HG03575 (cell line): ENCODE data around the gene LRRC25.

Experiments
- ATAC-seq: cut with Tn5 transposase; IDR thresholded peaks from one replicate; pipeline ENCODE4 v1.9.1; 2021; ENCODE audit not compliant: unreplicated experiment, insufficient number of reproducible peaks, low FRiP score; ENCODE audit errors: extremely low read depth

The LRRC25 gene

DNA sequence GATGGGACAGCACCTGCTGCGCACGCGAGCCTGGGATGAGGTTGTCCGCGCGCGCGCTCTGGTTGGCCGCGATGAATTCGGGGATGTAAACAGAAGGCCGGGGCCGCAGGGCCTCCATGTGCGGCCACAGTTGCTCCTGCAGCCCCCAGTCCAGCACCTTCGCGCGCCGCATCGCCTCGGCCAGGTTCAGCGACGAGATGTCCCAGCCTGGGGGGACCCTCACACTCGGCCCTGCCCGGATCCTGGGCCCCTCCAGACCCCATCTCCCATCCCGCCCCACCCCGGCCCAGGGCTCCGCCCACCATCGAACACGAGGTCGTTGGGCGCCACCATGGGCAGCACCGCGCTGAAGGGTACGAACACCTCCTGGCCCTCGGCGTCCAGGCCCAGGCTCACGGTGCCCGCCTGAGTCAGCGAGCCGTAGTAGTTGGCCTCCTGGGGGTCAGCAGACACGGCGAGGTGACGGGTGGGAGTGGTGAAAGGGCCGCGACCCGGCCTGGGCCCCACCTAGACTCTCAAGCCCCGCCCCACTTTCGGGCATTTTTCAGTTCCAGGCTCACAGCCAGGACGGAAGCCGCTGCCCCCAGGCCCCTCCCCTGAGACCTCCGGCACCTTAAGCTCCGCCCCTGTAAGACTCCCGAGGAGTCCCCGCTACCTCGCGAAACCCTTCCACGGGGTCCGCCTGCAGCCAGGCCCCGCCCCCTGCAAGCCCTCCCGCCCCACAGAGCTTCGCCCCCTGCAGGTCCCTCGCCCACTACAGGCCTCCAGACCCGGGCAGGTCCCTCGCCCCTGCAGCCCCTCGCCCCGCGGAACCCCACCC lies 39.5 kb upstream of the LRRC25 start:
- ATAC-seq, result no peak

DNA sequence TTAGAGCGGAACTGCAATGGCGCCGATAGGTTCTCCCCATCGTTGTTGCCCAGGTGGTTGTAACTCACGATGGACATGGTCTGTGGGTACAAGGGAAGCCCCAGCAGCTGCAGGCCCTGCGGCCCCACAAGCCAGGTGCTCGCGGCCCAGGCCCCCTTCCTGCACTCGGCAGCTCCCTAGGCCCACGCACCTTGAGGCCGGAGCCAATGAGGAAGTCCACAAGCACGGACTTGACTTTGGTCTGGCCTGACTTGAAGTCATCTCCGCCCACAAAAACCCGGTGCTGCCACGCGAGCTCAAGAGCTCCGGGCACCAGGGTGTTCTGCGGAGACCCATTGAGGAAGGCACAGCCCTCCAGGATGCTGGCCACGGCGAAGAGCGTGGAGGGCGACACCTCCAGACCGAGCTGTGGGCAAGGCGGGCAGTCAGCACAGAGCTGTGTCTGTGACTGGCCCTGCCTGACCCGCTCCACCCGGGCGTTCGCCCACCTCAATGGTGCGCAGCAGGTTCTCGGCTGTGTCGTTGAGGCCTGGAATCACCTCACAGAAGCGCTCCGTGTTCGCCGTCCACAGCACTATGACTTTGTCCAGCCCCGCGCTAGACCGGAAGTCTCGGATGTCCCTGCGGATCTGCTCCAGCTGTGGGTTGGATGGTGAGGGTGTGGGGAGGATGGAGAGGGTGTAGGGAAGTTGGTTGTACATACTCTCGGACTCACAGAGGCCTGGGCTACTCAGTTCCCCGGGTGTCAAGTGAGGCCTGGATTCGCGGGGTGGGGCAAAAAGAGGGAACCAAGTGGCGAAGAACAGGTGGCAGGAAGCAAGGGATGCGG lies 38.6 kb upstream of the LRRC25 start:
- no peak for ATAC-seq

DNA sequence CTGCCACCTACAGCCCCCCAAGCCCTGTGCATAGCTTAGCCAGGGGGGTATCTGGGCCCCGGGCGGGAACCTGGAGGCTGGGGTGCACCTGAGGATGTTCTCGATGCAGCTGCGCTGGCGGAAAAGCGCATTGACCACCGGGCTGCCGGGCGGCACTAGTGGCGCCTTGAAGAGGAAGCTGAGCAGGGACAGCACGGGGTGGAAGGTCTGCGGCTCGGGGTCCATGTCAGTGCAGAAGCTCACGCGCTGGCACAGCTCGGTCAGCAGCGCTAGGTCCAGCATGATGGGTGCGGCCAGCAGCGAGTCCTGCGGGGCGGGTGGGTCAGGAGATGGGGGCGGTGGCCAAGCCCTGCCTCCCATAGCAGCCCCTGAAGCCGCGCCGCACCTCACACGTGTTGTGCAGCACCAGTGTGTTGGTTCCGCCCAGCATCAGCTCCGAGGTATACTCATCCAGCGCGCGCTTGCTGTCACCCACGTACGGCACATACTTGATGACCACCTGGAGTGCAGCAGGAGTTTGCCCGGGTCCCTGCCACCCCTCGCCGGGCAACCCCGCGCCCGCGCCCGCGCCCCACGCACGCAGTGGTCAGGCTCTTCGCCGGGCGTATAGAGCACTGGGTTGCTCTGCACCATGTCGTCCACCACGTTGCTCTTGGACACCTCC lies 37.9 kb upstream of the LRRC25 start:
- ATAC-seq, result no peak

DNA sequence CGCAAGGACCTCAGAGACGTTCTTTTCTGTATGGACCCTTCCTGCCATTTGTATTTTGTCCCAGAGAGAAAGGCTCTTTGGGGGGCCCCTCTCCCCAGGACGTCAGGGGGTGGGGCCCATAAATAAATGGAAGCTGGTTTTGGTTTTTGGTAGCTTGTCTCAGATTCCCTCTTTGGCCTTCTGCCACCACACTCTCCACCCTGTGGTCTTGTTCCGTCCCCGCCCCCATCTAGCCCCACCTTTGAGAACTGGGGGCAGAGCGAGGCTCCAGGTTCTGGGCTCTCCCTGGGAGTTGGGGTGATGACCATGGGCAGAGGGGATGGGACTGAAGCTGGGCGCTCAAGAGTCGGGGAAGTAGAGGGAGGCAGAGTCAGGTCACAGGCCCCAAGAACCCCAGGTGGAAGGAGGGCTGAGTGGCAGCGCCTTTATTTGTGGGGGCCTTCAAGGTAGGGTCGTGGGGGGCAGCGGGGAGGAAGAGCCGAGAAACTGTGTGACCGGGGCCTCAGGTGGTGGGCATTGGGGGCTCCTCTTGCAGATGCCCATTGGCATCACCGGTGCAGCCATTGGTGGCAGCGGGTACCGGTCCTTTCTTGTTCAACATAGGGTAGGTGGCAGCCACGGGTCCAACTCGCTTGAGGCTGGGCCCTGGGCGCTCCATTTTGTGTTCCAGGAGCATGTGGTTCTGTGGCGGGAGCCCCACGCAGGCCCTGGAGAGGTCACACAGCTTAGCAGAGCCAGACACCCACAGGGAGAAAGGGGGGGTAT lies 37.2 kb upstream of the LRRC25 start:
- ATAC-seq, result no peak

DNA sequence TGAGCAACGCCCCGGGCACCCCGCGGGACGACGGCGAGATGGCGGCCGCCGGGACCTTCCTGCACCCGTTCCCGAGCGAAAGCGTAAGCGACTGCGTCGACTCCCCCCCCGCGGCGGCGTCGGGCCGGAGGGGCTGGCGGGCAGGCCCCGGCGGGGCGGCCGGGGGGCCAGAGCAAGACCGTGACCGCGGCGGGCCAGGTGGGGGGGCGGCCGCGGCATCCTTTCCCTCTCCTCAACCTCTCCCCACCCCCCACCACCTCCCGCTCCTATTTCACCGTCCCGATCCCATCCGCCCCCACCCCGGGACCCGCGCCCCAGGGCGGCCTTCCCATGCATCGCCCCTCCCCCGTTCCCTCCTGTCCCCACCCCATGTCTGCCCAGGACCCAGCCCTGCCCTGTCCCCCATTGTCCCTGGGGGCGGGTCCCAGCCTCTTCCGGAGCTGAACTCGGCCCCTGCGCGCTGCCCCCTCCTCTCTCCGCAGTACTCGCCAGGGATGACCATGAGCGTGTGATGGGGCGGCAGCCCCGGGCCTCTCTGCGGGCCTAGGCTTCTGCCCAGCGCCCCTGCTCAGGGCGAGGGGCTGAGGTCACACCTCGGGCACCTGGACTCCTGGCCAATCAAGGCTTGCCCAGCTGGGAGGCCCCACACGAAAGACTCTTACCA lies 36.4 kb upstream of the LRRC25 start:
- no peak for ATAC-seq

DNA sequence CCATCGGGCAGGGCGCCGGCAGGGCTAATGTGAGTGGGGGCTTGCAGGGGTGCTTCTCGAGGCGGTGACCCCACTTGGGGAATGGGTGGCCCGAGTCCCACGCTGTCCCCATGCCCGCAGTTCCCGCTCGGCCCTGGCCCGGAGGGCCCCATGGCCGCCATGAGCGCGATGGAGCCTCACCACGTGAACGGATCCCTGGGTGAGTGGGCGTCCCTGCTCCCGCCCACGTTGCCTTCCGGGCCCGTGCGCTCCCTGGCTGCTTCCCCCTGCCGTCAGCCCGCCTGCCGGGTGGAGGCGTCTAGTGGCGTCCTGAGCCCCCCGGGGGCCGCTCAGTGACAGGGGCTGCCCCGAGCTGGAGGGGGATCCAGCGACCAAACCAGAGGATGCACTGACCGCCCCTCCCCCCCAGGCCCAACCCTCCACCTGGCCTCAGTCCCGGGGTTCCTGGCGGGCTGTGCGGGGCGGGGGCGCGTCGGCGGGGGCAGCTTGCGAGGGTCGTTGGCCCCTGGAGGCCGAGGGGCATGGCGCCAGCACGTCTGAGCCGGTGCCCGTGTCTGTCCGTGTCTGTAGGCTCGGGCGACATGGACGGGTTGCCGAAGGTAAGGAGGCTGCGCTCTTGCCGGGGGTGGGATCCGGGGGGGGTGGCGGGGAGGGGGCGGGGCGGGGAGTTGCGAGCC lies 35.7 kb upstream of the LRRC25 start:
- ATAC-seq, result no peak

DNA sequence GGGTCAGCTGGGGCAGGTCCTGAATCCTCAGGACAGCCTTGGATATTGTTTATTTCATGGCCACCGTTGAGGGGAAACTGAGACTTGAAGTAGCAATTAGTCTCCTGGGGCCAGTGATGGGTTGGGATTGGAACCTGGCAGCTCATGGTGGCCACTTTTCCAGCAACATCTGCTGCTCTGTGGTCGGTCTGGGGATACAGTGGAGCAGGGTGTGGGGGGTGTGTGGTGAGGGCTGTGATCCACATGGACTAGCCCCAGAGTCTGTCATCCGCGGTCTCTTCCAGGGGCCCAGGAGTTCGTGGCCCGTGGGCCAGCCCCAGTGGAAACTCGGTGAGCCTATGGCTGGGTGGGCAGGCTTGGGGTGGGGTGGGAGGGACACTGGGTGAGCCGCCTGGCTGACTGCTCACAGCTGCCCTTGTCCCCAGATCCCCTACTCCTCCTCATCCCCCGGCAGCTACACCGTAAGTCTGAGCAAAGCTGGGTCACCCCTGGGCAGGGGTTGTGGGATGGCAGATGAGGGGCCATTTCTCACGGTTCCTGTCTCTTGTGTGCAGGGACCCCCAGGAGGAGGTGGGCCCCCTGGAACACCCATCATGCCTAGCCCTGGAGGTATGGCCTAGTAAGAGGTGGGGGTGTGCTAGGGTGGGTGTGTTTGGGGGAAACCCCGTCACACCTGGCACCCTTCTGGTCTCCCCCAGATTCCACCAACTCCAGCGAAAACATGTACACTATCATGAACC lies 35.0 kb upstream of the LRRC25 start:
- ATAC-seq, result no peak

DNA sequence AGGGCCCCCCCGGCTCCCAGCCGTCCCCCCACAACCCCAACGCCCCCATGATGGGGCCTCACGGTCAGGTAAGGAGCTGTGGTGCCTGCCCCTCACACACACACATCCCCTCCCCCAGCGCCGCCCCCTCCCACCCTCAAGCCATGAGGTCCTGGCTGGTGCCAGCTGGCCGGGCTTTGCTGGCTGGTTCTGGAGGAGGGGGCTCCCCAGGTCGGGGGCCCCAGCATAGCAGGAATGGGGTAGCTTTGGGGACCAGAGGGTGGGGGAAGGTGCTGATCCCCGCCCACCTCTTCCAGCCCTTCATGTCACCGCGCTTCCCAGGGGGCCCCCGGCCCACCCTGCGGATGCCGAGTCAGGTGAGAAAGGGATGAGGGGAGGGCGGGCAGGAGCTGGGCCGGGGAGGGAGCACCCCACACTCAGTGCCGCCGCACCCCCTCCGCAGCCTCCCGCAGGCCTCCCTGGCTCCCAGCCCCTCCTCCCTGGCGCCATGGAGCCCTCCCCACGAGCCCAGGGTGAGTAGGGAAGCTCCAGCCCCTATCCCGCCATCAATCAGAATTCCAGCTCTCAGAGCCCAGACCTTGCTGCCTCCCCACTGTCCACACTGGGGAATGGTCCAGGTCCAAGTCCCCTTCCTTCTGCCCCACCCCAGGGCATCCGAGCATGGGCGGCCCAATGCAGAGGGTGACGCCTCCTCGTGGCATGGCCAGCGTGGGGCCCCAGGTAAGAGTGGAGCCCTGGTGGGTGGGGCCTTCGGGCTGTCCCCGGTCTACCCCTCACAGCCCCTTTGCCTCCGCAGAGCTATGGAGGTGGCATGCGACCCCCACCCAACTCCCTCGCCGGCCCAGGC lies 34.2 kb upstream of the LRRC25 start:
- ATAC-seq, result no peak

DNA sequence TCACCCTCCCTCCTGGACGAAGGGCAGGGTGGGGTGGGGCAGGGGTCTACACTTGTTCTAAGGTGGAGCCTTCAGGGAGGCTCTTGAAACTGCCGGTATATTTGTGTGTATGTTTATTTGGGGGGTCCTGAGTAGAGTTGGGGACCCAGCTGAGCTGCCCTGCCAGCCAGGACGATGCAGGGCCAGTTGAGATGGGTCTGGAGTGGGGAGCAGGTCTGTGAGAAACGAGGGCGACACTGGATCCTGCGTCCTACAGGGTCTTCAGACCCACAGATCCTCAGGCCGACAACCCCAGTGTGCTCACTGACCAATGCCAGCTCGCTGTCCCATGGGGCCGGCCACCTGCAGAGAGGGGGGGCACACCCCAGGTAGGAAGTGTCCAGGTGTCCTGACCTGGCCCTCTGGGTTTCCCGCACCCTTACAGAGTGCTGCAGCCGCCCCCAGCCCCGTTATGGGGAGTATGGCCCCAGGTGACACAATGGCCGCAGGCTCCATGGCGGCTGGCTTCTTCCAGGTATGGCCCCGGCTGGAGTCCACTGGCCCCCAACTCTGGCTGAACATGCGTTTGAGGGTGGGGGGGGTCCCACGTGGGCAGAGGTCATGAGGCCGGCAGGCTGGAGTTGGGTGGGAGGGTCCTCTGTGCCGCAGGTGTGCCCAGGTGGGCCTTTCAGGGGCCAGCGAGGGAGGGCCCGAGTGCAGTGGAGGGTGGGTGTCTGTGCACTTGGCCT lies 33.2 kb upstream of the LRRC25 start:
- no peak for ATAC-seq

DNA sequence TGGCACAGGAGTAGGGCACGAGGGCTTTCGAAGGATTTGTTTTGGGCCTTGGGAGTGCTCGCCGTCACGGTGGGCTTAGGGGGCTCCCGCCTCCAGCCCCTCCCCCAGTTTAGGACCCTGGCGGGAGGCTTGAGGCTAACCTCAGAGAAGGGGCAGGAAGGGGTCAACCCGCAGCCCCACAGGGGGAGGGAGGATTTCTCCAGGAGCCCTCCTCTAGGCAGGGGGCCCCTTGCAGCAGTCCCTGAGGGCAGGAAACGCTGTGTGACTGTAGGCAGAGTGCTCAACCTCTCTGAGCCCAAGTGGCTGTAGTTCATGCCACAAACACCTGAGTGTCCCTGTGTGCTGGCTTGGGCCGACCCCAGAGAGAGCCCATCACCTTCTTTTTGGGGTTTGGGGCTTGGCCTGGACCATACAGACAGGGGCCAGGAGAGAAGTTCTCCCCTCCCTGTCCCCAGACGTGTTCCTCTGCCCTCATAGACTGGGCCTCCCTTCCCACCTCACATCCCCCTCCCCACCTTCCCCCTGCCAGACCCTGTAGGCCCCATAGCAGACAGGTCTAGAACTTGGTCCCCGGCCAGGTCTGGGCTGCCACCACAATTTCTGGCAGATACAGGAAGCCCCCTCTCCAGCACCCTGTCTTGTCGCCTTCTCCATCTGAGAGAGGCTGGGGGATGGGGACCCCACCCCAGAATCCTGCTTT lies 32.4 kb upstream of the LRRC25 start:
- no peak for ATAC-seq

DNA sequence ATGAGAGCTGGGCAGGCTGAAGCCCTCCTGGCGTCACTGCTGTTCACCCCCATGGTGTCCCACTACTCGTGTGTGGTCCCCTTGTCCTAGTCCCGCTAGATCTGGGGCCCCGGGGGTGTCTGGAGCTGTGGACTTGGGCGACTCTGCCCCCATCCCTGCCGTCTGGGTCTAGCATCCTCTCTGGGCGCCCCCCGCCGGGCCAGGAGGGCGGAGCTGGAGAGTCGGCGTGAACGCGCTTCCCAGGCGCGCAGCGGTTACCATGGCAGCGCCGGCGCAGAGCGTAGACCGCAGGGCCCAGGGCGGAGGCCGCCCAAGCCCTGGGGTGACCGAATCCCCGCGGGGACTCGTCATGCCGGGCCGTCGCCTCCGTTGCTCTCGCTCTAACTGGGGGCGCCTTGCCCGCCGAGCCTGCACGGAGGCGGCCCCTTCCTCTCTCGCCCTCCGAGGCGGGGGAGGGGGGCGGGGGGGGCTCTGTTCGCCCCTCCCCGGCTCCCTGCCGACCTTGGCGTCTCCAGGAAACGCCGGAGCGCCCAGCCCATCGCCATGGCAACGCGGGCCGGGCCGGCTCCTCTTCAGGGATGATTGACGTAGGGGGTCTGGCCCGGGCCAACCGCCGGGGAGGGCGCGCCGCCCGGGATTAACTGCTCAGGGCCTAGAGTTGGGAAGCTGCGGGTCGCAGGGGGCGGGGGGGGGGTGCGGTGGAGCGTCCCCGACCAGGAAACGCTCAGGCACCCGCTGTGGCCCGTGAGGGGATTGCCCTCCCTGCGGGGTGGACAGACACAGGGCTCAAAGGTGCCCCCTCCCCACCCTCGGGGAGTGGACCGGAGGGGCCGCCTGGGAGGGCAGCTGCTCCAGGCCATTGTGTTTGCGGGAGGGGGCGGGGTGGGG lies 31.6 kb upstream of the LRRC25 start:
- ATAC-seq, result no peak

DNA sequence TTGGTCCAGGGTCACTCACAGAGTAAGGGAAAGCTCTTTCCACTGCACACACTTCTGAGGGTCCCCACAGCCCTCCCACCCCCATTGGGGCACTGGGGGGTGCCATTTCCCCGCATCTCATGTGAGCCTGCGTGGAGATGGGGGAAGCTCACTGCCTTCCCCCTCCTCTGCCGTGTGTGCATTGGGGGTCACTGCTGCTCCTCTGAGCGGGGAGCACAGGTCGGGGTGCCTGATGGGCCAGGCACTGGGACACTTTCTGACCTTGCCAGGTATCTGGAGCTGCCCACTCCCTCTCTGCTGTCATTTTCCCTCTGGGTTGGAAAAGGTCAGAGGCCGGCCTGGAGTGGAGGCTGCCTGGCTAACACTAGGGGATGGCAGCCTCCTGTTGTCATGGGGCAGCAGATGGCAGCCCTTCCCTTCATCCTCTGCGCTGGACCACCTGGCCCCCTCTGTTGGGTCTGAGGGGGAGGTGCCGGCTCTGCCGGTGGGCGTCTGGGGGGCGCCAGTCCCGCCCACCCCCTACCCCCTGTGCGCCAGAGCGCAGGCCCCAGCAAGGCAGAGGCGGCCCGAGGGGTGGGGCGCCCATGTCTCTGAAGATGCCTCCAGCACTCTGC lies 30.9 kb upstream of the LRRC25 start:
- ATAC-seq, result no peak

DNA sequence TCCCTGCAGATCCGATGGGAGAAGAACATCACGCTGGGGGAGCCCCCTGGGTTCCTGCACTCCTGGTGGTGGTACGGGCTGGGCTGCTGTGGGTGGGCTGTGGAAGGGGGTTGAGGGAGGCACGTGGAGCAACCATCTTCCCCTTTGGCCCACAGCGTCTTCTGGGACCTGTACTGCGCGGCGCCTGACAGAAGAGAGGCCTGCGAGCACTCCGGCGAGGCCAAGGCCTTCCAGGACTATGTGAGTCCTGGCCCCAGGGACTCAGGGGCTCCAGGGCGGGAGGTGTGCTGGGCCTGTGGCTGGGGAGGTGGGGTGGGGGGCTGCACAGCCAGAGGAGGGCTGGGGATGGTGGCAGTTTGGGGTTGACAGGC lies 30.3 kb upstream of the LRRC25 start:
- ATAC-seq, result no peak

DNA sequence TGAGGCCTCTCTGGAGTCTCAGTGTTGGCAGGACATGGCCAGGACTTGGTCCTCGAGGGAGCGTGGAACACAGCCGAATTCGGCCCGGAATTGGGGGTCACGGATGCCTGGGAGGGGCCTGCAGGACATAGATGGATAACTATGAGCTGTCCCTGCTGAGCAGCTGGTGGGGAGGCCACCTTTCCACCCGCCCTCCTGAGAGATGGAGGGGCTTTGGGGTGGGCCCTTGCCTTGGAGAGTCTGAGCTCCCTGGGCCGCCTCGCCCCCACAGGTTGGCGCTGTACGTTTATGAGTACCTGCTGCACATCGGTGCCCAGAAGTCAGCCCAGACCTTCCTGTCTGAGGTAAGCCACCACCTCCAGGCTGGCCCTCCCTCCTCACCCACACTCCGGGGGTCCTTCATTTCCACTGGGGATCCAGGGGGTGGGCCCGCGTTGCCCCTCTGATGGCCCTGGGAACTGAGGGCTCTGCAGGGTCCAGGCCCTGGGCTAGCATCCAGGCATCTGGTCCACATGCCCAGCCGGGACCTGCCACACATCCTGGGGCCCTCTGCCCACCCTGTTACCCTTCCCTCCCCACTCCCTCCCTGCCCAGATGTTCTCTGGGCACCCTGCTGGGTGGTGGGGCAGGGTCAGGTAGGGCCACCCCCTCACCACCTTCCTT lies 29.8 kb upstream of the LRRC25 start:
- no peak for ATAC-seq
